Neural crest cell (in vitro differentiated cells): ENCODE results near the gene DLEC1. TPM values are rescaled to one million over a fixed set of nuclear protein-coding genes. Genes with fewer than 3 reads are reported as not detected.
"Not testable (repeated sequence)": the region's sequence is repeated elsewhere in the genome, so short reads cannot be mapped to it uniquely, and the experiment has no call there.

Source experiments
- DNase-seq: peaks from one replicate; pipeline ENCODE4 v3.0.0; 2021; ENCODE audit warnings: low read depth, mixed read lengths, low spot score
- H3K27ac Mint-ChIP-seq: one replicate; pipeline ENCODE4 v1.8.0; 2021; ENCODE audit warnings: mild to moderate bottlenecking, mixed read lengths; ENCODE audit not compliant: unreplicated experiment
- H3K27me3 Mint-ChIP-seq: 2 replicates; pipeline ENCODE4 v1.8.0; 2021; ENCODE audit warnings: low read depth, mild to moderate bottlenecking, mixed read lengths
- H3K36me3 Mint-ChIP-seq: 2 replicates; pipeline ENCODE4 v1.8.0; 2021; ENCODE audit warnings: low read depth, mild to moderate bottlenecking, mixed read lengths
- H3K4me1 Mint-ChIP-seq: 2 replicates; pipeline ENCODE4 v1.8.0; 2021; ENCODE audit warnings: mixed read lengths
- H3K4me3 Mint-ChIP-seq: one replicate; pipeline ENCODE4 v1.8.0; 2021; ENCODE audit warnings: mild to moderate bottlenecking, mixed read lengths
- H3K9me3 Mint-ChIP-seq: 2 replicates; pipeline ENCODE4 v1.8.0; 2021; ENCODE audit warnings: mixed read lengths
- total RNA-seq: library from RNA; stranded (reverse); gene quantifications from 2 replicates; pipeline ENCODE4 v1.2.1, GENCODE V29; 2021
- TF ChIP-seq, protein P1 (sequence below): fragments of 200-600 bp; sonication (generic); conservative IDR thresholded peaks from 2 replicates; pipeline ENCODE4 v1.5.0; 2021; ENCODE audit warnings: antibody characterized with exemption, mild to moderate bottlenecking

Gene DLEC1
- total RNA-seq, 1 donor from 2014 or later, result 1.3 TPM

DNA sequence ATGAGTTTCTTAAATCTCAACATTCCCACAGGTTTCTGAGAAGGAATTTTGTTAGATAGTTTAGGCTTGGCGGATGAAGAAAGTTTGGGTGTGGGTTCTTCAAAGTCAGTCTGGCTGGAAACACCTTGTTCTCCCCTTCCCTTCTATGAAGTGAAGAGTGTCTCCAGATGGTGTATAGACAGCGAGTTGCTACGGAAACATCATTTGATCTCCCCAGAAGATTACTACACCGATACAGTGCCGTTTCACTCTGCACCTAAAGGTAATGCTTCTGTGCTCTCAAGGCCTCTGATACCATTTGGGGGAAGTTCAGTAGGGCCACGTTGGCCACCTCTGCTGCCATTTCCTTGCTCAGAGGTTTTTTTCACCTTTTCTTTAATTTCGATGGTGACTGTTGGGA lies 20.6 kb downstream of the DLEC1 start:
- no peak for DNase-seq
- Mint-ChIP-seq H3K36me3 (no peaks in the 10 kb centered on the region), H3K27me3 (no peaks in the 10 kb centered on the region), H3K4me1 (no peaks in the 10 kb centered on the region), H3K27ac (no peak overlapping the region), H3K9me3 (peaks cover 4% of the 10 kb centered on the region), H3K4me3 (no peak overlapping the region)
- TF ChIP-seq, protein P1, sequence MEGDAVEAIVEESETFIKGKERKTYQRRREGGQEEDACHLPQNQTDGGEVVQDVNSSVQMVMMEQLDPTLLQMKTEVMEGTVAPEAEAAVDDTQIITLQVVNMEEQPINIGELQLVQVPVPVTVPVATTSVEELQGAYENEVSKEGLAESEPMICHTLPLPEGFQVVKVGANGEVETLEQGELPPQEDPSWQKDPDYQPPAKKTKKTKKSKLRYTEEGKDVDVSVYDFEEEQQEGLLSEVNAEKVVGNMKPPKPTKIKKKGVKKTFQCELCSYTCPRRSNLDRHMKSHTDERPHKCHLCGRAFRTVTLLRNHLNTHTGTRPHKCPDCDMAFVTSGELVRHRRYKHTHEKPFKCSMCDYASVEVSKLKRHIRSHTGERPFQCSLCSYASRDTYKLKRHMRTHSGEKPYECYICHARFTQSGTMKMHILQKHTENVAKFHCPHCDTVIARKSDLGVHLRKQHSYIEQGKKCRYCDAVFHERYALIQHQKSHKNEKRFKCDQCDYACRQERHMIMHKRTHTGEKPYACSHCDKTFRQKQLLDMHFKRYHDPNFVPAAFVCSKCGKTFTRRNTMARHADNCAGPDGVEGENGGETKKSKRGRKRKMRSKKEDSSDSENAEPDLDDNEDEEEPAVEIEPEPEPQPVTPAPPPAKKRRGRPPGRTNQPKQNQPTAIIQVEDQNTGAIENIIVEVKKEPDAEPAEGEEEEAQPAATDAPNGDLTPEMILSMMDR, result no peak

DNA sequence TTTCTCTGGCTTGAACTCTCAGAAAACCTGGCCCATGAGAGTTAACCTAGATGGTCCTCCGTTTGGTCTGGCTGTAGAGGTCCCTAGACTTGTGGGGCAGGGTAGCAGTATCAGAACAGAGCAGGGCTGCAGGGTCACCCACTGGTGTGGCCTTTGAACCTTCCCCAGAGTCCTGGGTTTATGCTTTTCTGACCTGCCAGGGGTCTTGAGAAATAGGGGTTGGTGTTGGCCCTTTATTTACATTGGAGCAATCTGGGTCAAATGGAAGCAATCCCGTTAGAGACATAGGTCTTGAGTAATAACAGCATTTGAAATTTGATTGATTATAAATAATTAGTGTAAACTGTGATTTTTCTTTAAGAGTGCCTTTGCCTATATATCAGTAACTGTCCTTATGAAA lies 23.8 kb downstream of the DLEC1 start:
- H3K9me3 Mint-ChIP-seq, result peaks cover 6% of the 10 kb centered on the region
- peaks cover 2% of the 10 kb centered on the region for H3K36me3 Mint-ChIP-seq
- no peaks in the 10 kb centered on the region for H3K4me1 Mint-ChIP-seq
- H3K4me3 Mint-ChIP-seq, result no peak overlapping the region
- peaks cover 3% of the 10 kb centered on the region for H3K27me3 Mint-ChIP-seq
- no peak overlapping the region for H3K27ac Mint-ChIP-seq
- DNase-seq, result no peak
- TF ChIP-seq, protein P1, result no peak

DNA sequence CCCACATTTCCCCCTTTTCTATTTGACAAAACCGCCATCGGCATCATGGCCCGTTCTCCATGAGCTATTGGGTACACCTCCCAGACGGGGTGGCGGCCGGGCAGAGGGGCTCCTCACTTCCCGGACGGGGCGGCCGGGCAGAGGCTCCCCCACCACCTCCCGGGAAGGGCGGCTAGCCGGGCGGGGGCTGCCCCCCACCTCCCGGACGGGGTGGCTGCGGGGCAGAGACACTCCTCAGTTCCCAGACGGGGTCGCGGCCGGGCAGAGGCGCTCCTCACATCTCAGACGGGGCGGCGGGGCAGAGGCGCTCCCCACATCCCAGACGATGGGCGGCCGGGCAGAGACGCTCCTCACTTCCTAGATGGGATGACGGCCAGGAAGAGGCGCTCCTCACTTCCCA lies 25.4 kb downstream of the DLEC1 start:
- not testable (repeated sequence) for H3K36me3 Mint-ChIP-seq, H3K4me1 Mint-ChIP-seq, H3K9me3 Mint-ChIP-seq, DNase-seq, H3K27ac Mint-ChIP-seq, H3K27me3 Mint-ChIP-seq, H3K4me3 Mint-ChIP-seq

DNA sequence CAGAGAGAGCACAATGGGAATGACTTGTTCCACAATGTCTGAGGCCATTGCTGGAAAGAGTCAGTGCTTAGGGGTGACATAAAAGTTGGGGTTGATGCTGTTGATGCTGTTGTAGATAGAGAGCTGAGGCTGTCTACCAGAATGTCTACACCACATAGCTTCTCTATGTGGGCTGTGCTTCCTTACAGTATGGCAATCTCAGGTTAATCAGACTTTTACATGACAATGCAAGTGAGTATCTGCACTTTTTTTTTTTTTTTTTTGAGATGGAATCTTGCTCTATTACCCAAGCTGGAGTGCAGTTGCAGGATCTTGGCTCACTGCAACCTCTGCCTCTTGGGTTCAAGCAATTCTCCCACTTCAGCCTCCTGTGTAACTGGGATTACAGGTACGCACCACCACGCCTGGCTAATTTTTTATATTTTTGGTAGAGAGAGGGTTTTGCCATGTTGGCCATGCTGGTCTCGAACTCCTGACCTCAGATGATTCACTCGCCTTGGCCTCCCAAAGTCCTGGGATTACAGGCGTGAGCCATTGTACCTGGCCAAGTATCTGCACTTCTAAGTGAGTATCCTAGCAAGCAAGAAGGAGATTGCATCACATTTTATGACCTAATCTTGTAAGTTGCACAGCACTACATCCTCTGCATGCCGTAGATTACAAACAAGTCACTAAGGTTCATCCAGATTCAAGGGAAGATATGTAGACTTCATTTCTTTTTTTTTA lies 28.7 kb downstream of the DLEC1 start:
- H3K27me3 Mint-ChIP-seq, result peaks cover 3% of the 10 kb centered on the region
- no peaks in the 10 kb centered on the region for H3K4me1 Mint-ChIP-seq
- DNase-seq, result no peak
- H3K4me3 Mint-ChIP-seq, result no peak overlapping the region
- H3K9me3 Mint-ChIP-seq, result peaks cover 4% of the 10 kb centered on the region
- TF ChIP-seq, protein P1, result no peak
- H3K27ac Mint-ChIP-seq, result no peak overlapping the region
- peaks cover 2% of the 10 kb centered on the region for H3K36me3 Mint-ChIP-seq

DNA sequence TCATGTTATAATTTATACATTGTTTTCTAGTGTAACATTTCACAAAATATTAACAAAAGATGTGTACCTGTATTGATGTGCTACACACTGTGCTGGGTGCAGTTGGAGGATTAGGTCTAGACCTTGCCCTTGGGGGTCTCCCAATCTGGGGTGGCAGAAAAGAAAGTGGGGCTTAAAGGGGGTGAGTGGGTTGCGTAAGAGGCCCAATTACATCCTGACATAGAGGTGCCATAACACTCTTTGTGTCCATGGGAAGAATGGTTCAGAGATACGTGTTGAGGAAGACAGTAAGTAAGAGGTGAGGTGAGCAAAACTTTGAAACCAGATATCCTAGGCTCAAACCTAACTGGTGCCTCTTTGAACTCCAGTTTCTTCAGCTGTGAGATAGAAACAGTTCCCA lies 31.0 kb downstream of the DLEC1 start:
- Mint-ChIP-seq H3K27me3 (peaks cover 3% of the 10 kb centered on the region), H3K27ac (no peak overlapping the region), H3K4me3 (no peak overlapping the region), H3K36me3 (peaks cover 2% of the 10 kb centered on the region), H3K4me1 (no peaks in the 10 kb centered on the region), H3K9me3 (peaks cover 2% of the 10 kb centered on the region)
- TF ChIP-seq, protein P1, result no peak
- DNase-seq, result no peak

DNA sequence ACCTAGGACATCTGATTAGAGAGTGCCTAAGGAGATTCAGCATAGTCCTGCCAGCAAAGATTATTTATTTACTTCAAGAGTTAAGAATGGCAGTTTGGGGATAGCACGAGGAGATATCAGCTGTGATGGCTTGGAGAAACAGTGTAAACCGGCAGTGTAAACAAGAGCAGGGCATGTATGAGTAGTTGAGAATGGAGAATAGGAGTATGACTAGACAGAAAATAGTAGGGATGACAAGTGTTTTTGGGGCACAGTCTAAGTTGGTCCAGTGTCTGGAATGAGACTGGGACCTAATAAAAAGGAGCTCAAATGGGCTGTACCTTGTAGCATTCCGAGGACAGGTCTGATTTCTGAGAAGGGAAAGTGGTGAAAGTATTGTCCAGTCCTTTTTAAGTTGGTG lies 38.1 kb downstream of the DLEC1 start:
- not testable (repeated sequence) for DNase-seq, H3K4me3 Mint-ChIP-seq, H3K27me3 Mint-ChIP-seq, H3K4me1 Mint-ChIP-seq, H3K36me3 Mint-ChIP-seq, H3K27ac Mint-ChIP-seq, H3K9me3 Mint-ChIP-seq

DNA sequence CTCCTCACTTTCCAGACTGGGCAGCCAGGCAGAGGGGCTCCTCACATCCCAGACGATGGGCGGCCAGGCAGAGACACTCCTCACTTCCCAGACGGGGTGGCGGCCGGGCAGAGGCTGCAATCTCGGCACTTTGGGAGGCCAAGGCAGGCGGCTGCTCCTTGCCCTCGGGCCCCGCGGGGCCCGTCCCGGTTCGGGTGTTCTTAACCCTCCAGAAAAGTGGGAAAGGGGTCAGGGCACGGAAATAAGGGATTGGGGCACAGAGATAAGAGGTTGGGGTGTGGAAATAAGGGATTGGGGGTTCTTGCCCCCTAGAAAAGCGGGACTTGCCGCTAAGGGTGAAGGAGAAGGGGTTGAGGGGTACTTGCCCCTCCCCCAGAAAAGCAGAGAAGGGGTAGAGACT lies 43.3 kb downstream of the DLEC1 start:
- H3K36me3 Mint-ChIP-seq, result peaks cover 19% of the 10 kb centered on the region
- not testable (repeated sequence) for DNase-seq, H3K4me3 Mint-ChIP-seq, H3K27ac Mint-ChIP-seq
- peaks cover 14% of the 10 kb centered on the region for H3K27me3 Mint-ChIP-seq
- H3K9me3 Mint-ChIP-seq, result peaks cover 12% of the 10 kb centered on the region
- H3K4me1 Mint-ChIP-seq, result peaks cover 15% of the 10 kb centered on the region

DNA sequence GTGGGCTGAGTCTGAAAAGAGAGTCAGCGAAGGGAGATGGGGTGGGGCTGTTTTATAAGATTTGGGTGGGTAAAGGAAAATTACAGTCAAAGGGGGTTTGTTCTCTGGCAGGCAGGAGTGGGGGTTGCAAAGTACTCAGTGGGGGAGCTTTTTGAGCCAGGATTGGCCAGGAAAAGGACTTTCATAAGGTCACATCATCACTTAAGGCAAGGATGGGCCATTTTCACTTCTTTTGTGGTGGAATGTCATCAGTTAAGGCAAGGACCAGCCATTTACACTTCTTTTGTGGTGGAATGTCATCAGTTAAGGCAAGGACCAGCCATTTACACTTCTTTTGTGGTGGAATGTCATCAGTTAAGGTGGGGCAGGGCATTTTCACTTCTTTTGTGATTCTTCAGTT lies 44.2 kb downstream of the DLEC1 start:
- not testable (repeated sequence) for H3K27ac Mint-ChIP-seq, DNase-seq, H3K4me3 Mint-ChIP-seq
- H3K9me3 Mint-ChIP-seq, result peaks cover 12% of the 10 kb centered on the region
- H3K4me1 Mint-ChIP-seq, result peaks cover 15% of the 10 kb centered on the region
- peaks cover 19% of the 10 kb centered on the region for H3K36me3 Mint-ChIP-seq
- peaks cover 14% of the 10 kb centered on the region for H3K27me3 Mint-ChIP-seq
